HEK293 (cell line): Measurements from ENCODE around the gene TMEM132A.

Experiments used
- CTCF ChIA-PET: fragments of 350-600 bp; formaldehyde crosslinking; extraction: SDS; loops from one replicate; lab custom pipeline; 2021; ENCODE audit warnings: antibody characterized with exemption; lab: Yijun Ruan, JAX
- POLR2A ChIA-PET: fragments of 300-600 bp; formaldehyde crosslinking; extraction: SDS; loops from one replicate; lab custom pipeline; 2020; ENCODE audit warnings: antibody characterized with exemption, inconsistent platforms; lab: Yijun Ruan, JAX
- H3K27ac ChIP-seq: fragments of 200-500 bp; sonication (Bioruptor generic); 2 replicates; pipeline ENCODE4 v1.5.1; 2014; ENCODE audit warnings: low read depth, low read length, control low read depth, inconsistent platforms; ENCODE audit errors: extremely low read depth
- H3K36me3 ChIP-seq, 2 experiments: fragments of 200-500 bp in 1 of 2; sonication (Bioruptor generic) in 1 of 2; 1 replicate in 1 of 2; 2 replicates in 1 of 2; pipeline ENCODE4 v1.5.1; 2014 to 2017; ENCODE audit warnings: inconsistent platforms in 2 of 2, low read length in 2 of 2; ENCODE audit not compliant: control insufficient read depth in 2 of 2, insufficient read depth in 1 of 2
- H3K4me1 ChIP-seq: fragments of 200-500 bp; sonication (Bioruptor generic); 2 replicates; pipeline ENCODE4 v1.5.1; 2014; ENCODE audit warnings: mild to moderate bottlenecking, low read length, inconsistent platforms; ENCODE audit not compliant: control insufficient read depth, insufficient read depth
- H3K4me3 ChIP-seq: 2 replicates; pipeline ENCODE4 v1.5.1; 2011; ENCODE audit warnings: low read depth, mild to moderate bottlenecking, control low read depth, low read length, moderate library complexity
- H3K9me3 ChIP-seq: fragments of 200-500 bp; sonication (Bioruptor generic); 2 replicates; pipeline ENCODE4 v1.5.1; 2014; ENCODE audit warnings: low read depth, low read length, inconsistent platforms; ENCODE audit not compliant: control insufficient read depth, insufficient read depth
- KLF1 ChIP-seq: fragments of 450-650 bp; formaldehyde crosslinking; IDR thresholded peaks from 2 replicates; pipeline ENCODE4 v1.5.1; 2016; ENCODE audit warnings: missing biosample characterization, missing genetic modification characterization
- KLF8 ChIP-seq: fragments of 450-650 bp; formaldehyde crosslinking; IDR thresholded peaks from 2 replicates; pipeline ENCODE4 v1.5.1; 2016; ENCODE audit warnings: missing biosample characterization, missing genetic modification characterization
- ZBTB17 ChIP-seq: fragments of 450-650 bp; formaldehyde crosslinking; IDR thresholded peaks from 2 replicates; pipeline ENCODE4 v1.5.1; 2016; ENCODE audit warnings: missing biosample characterization, missing genetic modification characterization
- ZBTB20 ChIP-seq: fragments of 450-650 bp; formaldehyde crosslinking; IDR thresholded peaks from 2 replicates; pipeline ENCODE4 v1.5.1; 2016; ENCODE audit warnings: missing biosample characterization, missing genetic modification characterization
- ZFHX2 ChIP-seq: fragments of 450-650 bp; formaldehyde crosslinking; conservative IDR thresholded peaks from 2 replicates; pipeline ENCODE4 v1.5.1; 2016; ENCODE audit warnings: missing biosample characterization, missing genetic modification characterization
- ZFP37 ChIP-seq: fragments of 450-650 bp; formaldehyde crosslinking; IDR thresholded peaks from 2 replicates; pipeline ENCODE4 v1.5.1; 2016; ENCODE audit warnings: missing biosample characterization, missing genetic modification characterization
- ZNF302 ChIP-seq: fragments of 450-650 bp; formaldehyde crosslinking; IDR thresholded peaks from 2 replicates; pipeline ENCODE4 v1.5.1; 2016; ENCODE audit warnings: missing biosample characterization, missing genetic modification characterization, low read depth
- ZNF366 ChIP-seq: fragments of 450-650 bp; formaldehyde crosslinking; conservative IDR thresholded peaks from 2 replicates; pipeline ENCODE4 v1.5.1; 2016; ENCODE audit warnings: missing biosample characterization, missing genetic modification characterization
- ZNF394 ChIP-seq: fragments of 450-650 bp; formaldehyde crosslinking; IDR thresholded peaks from 2 replicates; pipeline ENCODE4 v1.5.1; 2016; ENCODE audit warnings: missing biosample characterization, missing genetic modification characterization, mild to moderate bottlenecking, moderate library complexity, borderline replicate concordance
- ZNF521 ChIP-seq: fragments of 450-650 bp; formaldehyde crosslinking; IDR thresholded peaks from 2 replicates; pipeline ENCODE4 v1.5.1; 2017; ENCODE audit warnings: missing biosample characterization, mild to moderate bottlenecking, missing genetic modification characterization
- ZNF600 ChIP-seq: fragments of 450-650 bp; formaldehyde crosslinking; IDR thresholded peaks from 2 replicates; pipeline ENCODE4 v1.5.1; 2016; ENCODE audit warnings: missing biosample characterization, missing genetic modification characterization
- ZNF654 ChIP-seq: fragments of 450-650 bp; formaldehyde crosslinking; IDR thresholded peaks from 2 replicates; pipeline ENCODE4 v1.5.1; 2016; ENCODE audit warnings: low read depth, missing biosample characterization, missing genetic modification characterization
- ZNF837 ChIP-seq: fragments of 450-650 bp; formaldehyde crosslinking; IDR thresholded peaks from 2 replicates; pipeline ENCODE4 v1.5.1; 2016; ENCODE audit warnings: missing biosample characterization, missing genetic modification characterization
- ZSCAN16 ChIP-seq: fragments of 450-650 bp; formaldehyde crosslinking; IDR thresholded peaks from 2 replicates; pipeline ENCODE4 v1.5.1; 2016; ENCODE audit warnings: missing biosample characterization, missing genetic modification characterization
- TF ChIP-seq, protein P1 (sequence below): fragments of 450-650 bp; formaldehyde crosslinking; IDR thresholded peaks from 2 replicates; pipeline ENCODE4 v1.5.1; 2016; ENCODE audit warnings: missing biosample characterization, missing genetic modification characterization
- TF ChIP-seq, protein P2 (sequence below): fragments of 450-650 bp; formaldehyde crosslinking; IDR thresholded peaks from 2 replicates; pipeline ENCODE4 v1.5.1; 2017; ENCODE audit warnings: missing biosample characterization, missing genetic modification characterization
- TF ChIP-seq, protein P3 (sequence below): fragments of 450-650 bp; formaldehyde crosslinking; IDR thresholded peaks from 2 replicates; pipeline ENCODE4 v1.5.1; 2016; ENCODE audit warnings: missing biosample characterization, missing genetic modification characterization

Gene TMEM132A

DNA sequence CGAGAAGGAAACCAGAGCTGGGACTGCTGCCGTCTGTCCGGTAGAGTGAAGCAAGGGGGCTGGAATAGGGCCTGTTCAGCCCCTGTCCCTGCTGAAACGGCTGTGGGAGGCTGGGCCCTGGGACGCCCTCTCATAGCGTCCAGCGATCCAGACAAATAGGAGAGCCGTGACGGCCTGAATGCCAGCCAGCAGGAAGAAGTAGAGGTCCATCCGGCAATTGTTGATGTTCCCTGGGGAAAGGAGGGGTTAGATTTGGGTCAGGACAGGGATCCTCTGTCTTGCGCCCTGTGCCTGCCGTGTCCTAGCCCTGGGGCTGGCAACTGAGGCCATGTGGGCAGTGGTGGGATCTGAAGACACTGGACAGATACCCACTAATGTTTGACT is 12.9 kb downstream of the TMEM132A start:
- POLR2A ChIA-PET, result interaction anchor here (1.1 kb wide), 1 partner anchor 23 kb away, joined by 3 read pairs; the partner anchor contains the start of gene TMEM109
- H3K4me1 ChIP-seq, result no peaks in the 10 kb centered on the region
- H3K4me3 ChIP-seq, result no peak overlapping the region
- H3K36me3 ChIP-seq, result peaks cover 0 to 33% of the 10 kb centered on the region in 2 experiments; a peak in 1 of 3 replicates
- H3K9me3 ChIP-seq, result no peaks in the 10 kb centered on the region
- no peak overlapping the region for H3K27ac ChIP-seq
- no peak for TF ChIP-seq ZNF394 (tag by site-specific recombination)
- no peak for TF ChIP-seq ZBTB20 (tag by site-specific recombination)
- no peak for TF ChIP-seq ZNF521
- no peak for TF ChIP-seq ZNF600 (tag by site-specific recombination)
- TF ChIP-seq, protein P1, sequence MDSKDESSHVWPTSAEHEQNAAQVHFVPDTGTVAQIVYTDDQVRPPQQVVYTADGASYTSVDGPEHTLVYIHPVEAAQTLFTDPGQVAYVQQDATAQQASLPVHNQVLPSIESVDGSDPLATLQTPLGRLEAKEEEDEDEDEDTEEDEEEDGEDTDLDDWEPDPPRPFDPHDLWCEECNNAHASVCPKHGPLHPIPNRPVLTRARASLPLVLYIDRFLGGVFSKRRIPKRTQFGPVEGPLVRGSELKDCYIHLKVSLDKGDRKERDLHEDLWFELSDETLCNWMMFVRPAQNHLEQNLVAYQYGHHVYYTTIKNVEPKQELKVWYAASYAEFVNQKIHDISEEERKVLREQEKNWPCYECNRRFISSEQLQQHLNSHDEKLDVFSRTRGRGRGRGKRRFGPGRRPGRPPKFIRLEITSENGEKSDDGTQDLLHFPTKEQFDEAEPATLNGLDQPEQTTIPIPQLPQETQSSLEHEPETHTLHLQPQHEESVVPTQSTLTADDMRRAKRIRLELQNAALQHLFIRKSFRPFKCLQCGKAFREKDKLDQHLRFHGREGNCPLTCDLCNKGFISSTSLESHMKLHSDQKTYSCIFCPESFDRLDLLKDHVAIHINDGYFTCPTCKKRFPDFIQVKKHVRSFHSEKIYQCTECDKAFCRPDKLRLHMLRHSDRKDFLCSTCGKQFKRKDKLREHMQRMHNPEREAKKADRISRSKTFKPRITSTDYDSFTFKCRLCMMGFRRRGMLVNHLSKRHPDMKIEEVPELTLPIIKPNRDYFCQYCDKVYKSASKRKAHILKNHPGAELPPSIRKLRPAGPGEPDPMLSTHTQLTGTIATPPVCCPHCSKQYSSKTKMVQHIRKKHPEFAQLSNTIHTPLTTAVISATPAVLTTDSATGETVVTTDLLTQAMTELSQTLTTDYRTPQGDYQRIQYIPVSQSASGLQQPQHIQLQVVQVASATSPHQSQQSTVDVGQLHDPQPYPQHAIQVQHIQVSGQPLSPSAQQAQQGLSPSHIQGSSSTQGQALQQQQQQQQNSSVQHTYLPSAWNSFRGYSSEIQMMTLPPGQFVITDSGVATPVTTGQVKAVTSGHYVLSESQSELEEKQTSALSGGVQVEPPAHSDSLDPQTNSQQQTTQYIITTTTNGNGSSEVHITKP (tag by site-specific recombination), result no peak
- TF ChIP-seq KLF1 (tag by site-specific recombination), result no peak
- TF ChIP-seq ZNF837 (tag by site-specific recombination), result no peak
- no peak for TF ChIP-seq ZBTB17 (tag by site-specific recombination)
- TF ChIP-seq ZNF366 (tag by site-specific recombination), result no peak
- no peak for TF ChIP-seq ZSCAN16 (tag by site-specific recombination)
- no peak for TF ChIP-seq KLF8
- no peak for TF ChIP-seq ZNF302 (tag by site-specific recombination)
- CTCF ChIA-PET, result no interaction called here

DNA sequence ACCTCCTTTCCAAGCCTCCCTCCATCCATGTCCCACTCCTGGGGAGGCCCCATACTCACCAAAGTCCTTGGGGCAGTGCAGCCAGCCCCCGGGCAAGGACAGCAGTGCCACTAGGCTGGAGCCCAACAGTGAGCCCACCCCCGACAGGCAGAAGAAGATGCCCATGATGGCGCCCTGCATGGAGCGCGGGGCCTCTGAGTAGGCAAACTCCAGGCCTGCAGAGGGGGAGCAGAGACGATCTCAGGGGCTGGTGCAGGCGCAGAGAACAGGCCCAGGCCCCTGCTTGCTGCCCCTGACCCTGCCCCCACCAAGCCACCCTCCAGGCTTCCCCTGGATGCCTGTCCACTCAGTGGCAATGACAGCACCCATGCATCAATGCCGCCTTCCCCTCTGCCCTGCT is 13.6 kb downstream of the TMEM132A start:
- no peaks in the 10 kb centered on the region for H3K4me1 ChIP-seq
- ChIA-PET POLR2A (no interaction called here), CTCF (no interaction called here)
- no peak overlapping the region for H3K4me3 ChIP-seq
- no peaks in the 10 kb centered on the region for H3K9me3 ChIP-seq
- peaks cover 0 to 29% of the 10 kb centered on the region in 2 experiments; a peak in 1 of 3 replicates for H3K36me3 ChIP-seq
- no peak overlapping the region for H3K27ac ChIP-seq
- TF ChIP-seq ZFHX2 (tag by site-specific recombination), result no peak
- TF ChIP-seq, protein P2, sequence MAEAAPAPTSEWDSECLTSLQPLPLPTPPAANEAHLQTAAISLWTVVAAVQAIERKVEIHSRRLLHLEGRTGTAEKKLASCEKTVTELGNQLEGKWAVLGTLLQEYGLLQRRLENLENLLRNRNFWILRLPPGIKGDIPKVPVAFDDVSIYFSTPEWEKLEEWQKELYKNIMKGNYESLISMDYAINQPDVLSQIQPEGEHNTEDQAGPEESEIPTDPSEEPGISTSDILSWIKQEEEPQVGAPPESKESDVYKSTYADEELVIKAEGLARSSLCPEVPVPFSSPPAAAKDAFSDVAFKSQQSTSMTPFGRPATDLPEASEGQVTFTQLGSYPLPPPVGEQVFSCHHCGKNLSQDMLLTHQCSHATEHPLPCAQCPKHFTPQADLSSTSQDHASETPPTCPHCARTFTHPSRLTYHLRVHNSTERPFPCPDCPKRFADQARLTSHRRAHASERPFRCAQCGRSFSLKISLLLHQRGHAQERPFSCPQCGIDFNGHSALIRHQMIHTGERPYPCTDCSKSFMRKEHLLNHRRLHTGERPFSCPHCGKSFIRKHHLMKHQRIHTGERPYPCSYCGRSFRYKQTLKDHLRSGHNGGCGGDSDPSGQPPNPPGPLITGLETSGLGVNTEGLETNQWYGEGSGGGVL (tag by site-specific recombination), result no peak
- no peak for TF ChIP-seq ZNF654
- no peak for TF ChIP-seq ZFP37 (tag by site-specific recombination)
- TF ChIP-seq, protein P3, sequence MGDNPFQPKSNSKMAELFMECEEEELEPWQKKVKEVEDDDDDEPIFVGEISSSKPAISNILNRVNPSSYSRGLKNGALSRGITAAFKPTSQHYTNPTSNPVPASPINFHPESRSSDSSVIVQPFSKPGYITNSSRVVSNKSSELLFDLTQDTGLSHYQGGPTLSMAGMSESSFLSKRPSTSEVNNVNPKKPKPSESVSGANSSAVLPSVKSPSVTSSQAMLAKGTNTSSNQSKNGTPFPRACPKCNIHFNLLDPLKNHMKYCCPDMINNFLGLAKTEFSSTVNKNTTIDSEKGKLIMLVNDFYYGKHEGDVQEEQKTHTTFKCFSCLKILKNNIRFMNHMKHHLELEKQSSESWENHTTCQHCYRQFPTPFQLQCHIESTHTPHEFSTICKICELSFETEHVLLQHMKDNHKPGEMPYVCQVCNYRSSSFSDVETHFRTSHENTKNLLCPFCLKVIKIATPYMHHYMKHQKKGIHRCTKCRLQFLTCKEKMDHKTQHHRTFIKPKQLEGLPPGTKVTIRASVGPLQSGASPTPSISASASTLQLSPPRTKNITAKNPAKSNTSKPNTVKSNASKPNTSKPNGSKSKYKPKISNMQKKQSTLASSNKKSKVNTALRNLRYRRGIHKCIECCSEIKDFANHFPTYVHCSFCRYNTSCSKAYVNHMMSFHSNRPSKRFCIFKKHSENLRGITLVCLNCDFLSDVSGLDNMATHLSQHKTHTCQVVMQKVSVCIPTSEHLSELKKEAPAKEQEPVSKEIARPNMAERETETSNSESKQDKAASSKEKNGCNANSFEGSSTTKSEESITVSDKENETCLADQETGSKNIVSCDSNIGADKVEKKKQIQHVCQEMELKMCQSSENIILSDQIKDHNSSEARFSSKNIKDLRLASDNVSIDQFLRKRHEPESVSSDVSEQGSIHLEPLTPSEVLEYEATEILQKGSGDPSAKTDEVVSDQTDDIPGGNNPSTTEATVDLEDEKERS (tag by site-specific recombination), result no peak
